ENCODE results near the gene GINS3. TPM values are rescaled to one million over a fixed set of nuclear protein-coding genes. Genes with fewer than 3 reads are reported as not detected.
"Not testable (repeated sequence)": the region's sequence is repeated elsewhere in the genome, so short reads cannot be mapped to it uniquely, and the experiment has no call there.

Gene GINS3
- total and polyA plus RNA-seq, 4 donors, result 0.59 to 2.2 (median 1.4) TPM

GRCh38 chr16:58381661-58382060 is 10.6 kb upstream of the GINS3 start:
- Histone ChIP-seq H3K36me3 (ENCODE audit: control insufficient read depth in 1 of 2, insufficient read depth in 2 of 2, low read length in 1 of 2) (no peaks in the 10 kb centered on the region), H3K27ac (ENCODE audit: low read depth in 1 of 2, low read length in 2 of 2) (no peak overlapping the region), H3K4me1 (ENCODE audit: control insufficient read depth in 1 of 2, insufficient read depth in 2 of 2, low read length in 2 of 2) (no peaks in the 10 kb centered on the region), H3K9me3 (ENCODE audit: control insufficient read depth, low read length) (peaks cover 2% of the 10 kb centered on the region), H3K27me3 (ENCODE audit: control insufficient read depth in 1 of 2, insufficient read depth in 2 of 2, low read length in 1 of 2) (peaks cover 0 to 4% of the 10 kb centered on the region in 2 donors), H3K4me3 (ENCODE audit: low read length in 2 of 2) (no peak overlapping the region)
- 78 to 82% methylated on average over 1 of the region's 1 CpG for WGBS, 2 donors
- DNase-seq (no peak), ATAC-seq (ENCODE audit: low FRiP score) (no peak)
- intact Hi-C loops (cut with DNase I), result no loop called here

GRCh38 chr16:58384437-58385055 is 7.7 kb upstream of the GINS3 start:
- H3K4me3 ChIP-seq (ENCODE audit: low read length in 2 of 2), result no peak overlapping the region

GRCh38 chr16:58385218-58385773 is 7.0 kb upstream of the GINS3 start:
- Histone ChIP-seq H3K4me1 (ENCODE audit: control insufficient read depth in 1 of 2, insufficient read depth in 2 of 2, low read length in 2 of 2) (no peaks in the 10 kb centered on the region), H3K36me3 (ENCODE audit: control insufficient read depth in 1 of 2, insufficient read depth in 2 of 2, low read length in 1 of 2) (no peaks in the 10 kb centered on the region), H3K4me3 (ENCODE audit: low read length in 2 of 2) (no peak overlapping the region), H3K27ac (ENCODE audit: low read depth in 1 of 2, low read length in 2 of 2) (no peak overlapping the region), H3K27me3 (ENCODE audit: control insufficient read depth in 1 of 2, insufficient read depth in 2 of 2, low read length in 1 of 2) (peaks cover 0 to 4% of the 10 kb centered on the region in 2 donors), H3K9me3 (ENCODE audit: control insufficient read depth, low read length) (peaks cover 2% of the 10 kb centered on the region)
- no peak for DNase-seq
- 71 to 76% methylated on average over 7 of the region's 7 CpGs for WGBS, 2 donors
- no peak for ATAC-seq (ENCODE audit: low FRiP score)
- intact Hi-C loops (cut with DNase I), result no loop called here

More at GRCh38 chr16:58384437-58385055, 7.7 kb upstream of the GINS3 start:
- DNase-seq (no peak), ATAC-seq (ENCODE audit: low FRiP score) (no peak)
- 77 to 81% methylated on average over 5 of the region's 5 CpGs for WGBS, 2 donors
- Histone ChIP-seq H3K27me3 (ENCODE audit: control insufficient read depth in 1 of 2, insufficient read depth in 2 of 2, low read length in 1 of 2) (peaks cover 0 to 4% of the 10 kb centered on the region in 2 donors), H3K4me1 (ENCODE audit: control insufficient read depth in 1 of 2, insufficient read depth in 2 of 2, low read length in 2 of 2) (no peaks in the 10 kb centered on the region), H3K27ac (ENCODE audit: low read depth in 1 of 2, low read length in 2 of 2) (no peak overlapping the region), H3K36me3 (ENCODE audit: control insufficient read depth in 1 of 2, insufficient read depth in 2 of 2, low read length in 1 of 2) (no peaks in the 10 kb centered on the region), H3K9me3 (ENCODE audit: control insufficient read depth, low read length) (peaks cover 2% of the 10 kb centered on the region)
- intact Hi-C loops (cut with DNase I), result no loop called here

GRCh38 chr16:58389724-58390123 is 2.5 kb upstream of the GINS3 start:
- Histone ChIP-seq H3K27me3 (ENCODE audit: control insufficient read depth in 1 of 2, insufficient read depth in 2 of 2, low read length in 1 of 2) (no peaks in the 10 kb centered on the region), H3K27ac (ENCODE audit: low read depth in 1 of 2, low read length in 2 of 2) (no peak overlapping the region), H3K4me3 (ENCODE audit: low read length in 2 of 2) (no peak overlapping the region), H3K9me3 (ENCODE audit: control insufficient read depth, low read length) (no peaks in the 10 kb centered on the region), H3K36me3 (ENCODE audit: control insufficient read depth in 1 of 2, insufficient read depth in 2 of 2, low read length in 1 of 2) (no peaks in the 10 kb centered on the region), H3K4me1 (ENCODE audit: control insufficient read depth in 1 of 2, insufficient read depth in 2 of 2, low read length in 2 of 2) (no peaks in the 10 kb centered on the region)
- intact Hi-C loops (cut with DNase I), result loop anchor here in 1 of 2 donors (5.0 kb wide), 1 partner anchor 343 kb away; the partner anchor contains the start of gene GOT2
- no peak for DNase-seq
- no peak for ATAC-seq (ENCODE audit: low FRiP score)

- Histone ChIP-seq H3K4me3 (ENCODE audit: low read length in 2 of 2) (peak overlapping the region; percentile 29 to 84), H3K27me3 (ENCODE audit: control insufficient read depth in 1 of 2, insufficient read depth in 2 of 2, low read length in 1 of 2) (no peaks in the 10 kb centered on the region), H3K27ac (ENCODE audit: low read depth in 1 of 2, low read length in 2 of 2) (no peak overlapping the region), H3K36me3 (ENCODE audit: control insufficient read depth in 1 of 2, insufficient read depth in 2 of 2, low read length in 1 of 2) (no peaks in the 10 kb centered on the region), H3K4me1 (ENCODE audit: control insufficient read depth in 1 of 2, insufficient read depth in 2 of 2, low read length in 2 of 2) (no peaks in the 10 kb centered on the region), H3K9me3 (ENCODE audit: control insufficient read depth, low read length) (no peaks in the 10 kb centered on the region)
- ATAC-seq (ENCODE audit: low FRiP score) (peak; percentile 9), DNase-seq (no peak)
- WGBS, 2 donors, result 80 to 89% methylated on average over 2 of the region's 2 CpGs
- intact Hi-C loops (cut with DNase I), result loop anchor here in 1 of 2 donors (2.0 to 5.0 kb wide), 2 partner anchors 238 to 339 kb away; partner anchors contain the start of gene GOT2
Measured at GRCh38 chr16:58393138-58393504, 850 bp downstream of the GINS3 start.

GRCh38 chr16:58396897-58397296 is 4.6 kb downstream of the GINS3 start:
- 96 to 98% methylated on average over 21 to 26 of the region's 26 CpGs for WGBS, 2 donors
- H3K4me1 ChIP-seq (ENCODE audit: control insufficient read depth in 1 of 2, insufficient read depth in 2 of 2, low read length in 2 of 2); DNase-seq; H3K27me3 ChIP-seq (ENCODE audit: control insufficient read depth in 1 of 2, insufficient read depth in 2 of 2, low read length in 1 of 2); H3K27ac ChIP-seq (ENCODE audit: low read depth in 1 of 2, low read length in 2 of 2); ATAC-seq (ENCODE audit: low FRiP score); intact Hi-C loops (cut with DNase I); H3K4me3 ChIP-seq (ENCODE audit: low read length in 2 of 2); H3K9me3 ChIP-seq (ENCODE audit: control insufficient read depth, low read length); H3K36me3 ChIP-seq (ENCODE audit: control insufficient read depth in 1 of 2, insufficient read depth in 2 of 2, low read length in 1 of 2): not testable (repeated sequence)

GRCh38 chr16:58399718-58400633 is 7.7 kb downstream of the GINS3 start:
- no peaks in the 10 kb centered on the region for H3K4me1 ChIP-seq (ENCODE audit: control insufficient read depth in 1 of 2, insufficient read depth in 2 of 2, low read length in 2 of 2)
- H3K4me3 ChIP-seq (ENCODE audit: low read length in 2 of 2), result no peak overlapping the region
- 81 to 85% methylated on average over 1 of the region's 1 CpG for WGBS, 2 donors
- H3K27ac ChIP-seq (ENCODE audit: low read depth in 1 of 2, low read length in 2 of 2), result no peak overlapping the region
- ATAC-seq (ENCODE audit: low FRiP score) (no peak), DNase-seq (no peak)
- no peaks in the 10 kb centered on the region for H3K36me3 ChIP-seq (ENCODE audit: control insufficient read depth in 1 of 2, insufficient read depth in 2 of 2, low read length in 1 of 2)
- no peaks in the 10 kb centered on the region for H3K27me3 ChIP-seq (ENCODE audit: control insufficient read depth in 1 of 2, insufficient read depth in 2 of 2, low read length in 1 of 2)
- no peaks in the 10 kb centered on the region for H3K9me3 ChIP-seq (ENCODE audit: control insufficient read depth, low read length)
- intact Hi-C loops (cut with DNase I), result no loop called here

- H3K9me3 ChIP-seq (ENCODE audit: control insufficient read depth, low read length); DNase-seq; H3K4me1 ChIP-seq (ENCODE audit: control insufficient read depth in 1 of 2, insufficient read depth in 2 of 2, low read length in 2 of 2); ATAC-seq (ENCODE audit: low FRiP score); H3K36me3 ChIP-seq (ENCODE audit: control insufficient read depth in 1 of 2, insufficient read depth in 2 of 2, low read length in 1 of 2); intact Hi-C loops (cut with DNase I); H3K4me3 ChIP-seq (ENCODE audit: low read length in 2 of 2); H3K27me3 ChIP-seq (ENCODE audit: control insufficient read depth in 1 of 2, insufficient read depth in 2 of 2, low read length in 1 of 2); H3K27ac ChIP-seq (ENCODE audit: low read depth in 1 of 2, low read length in 2 of 2): not testable (repeated sequence)
- 94 to 95% methylated on average over 3 of the region's 3 CpGs for WGBS, 2 donors
Measured at GRCh38 chr16:58401305-58401704, 9.0 kb downstream of the GINS3 start.

Measured in aorta (tissue), 5 donors.